GM12801 (cell line): ENCODE data around the gene SATB1.

ENCODE experiments used
- CTCF ChIP-seq: IDR thresholded peaks from one replicate; pipeline ENCODE4 v1.5.1; 2011; ENCODE audit warnings: control low read depth; ENCODE audit not compliant: insufficient read length; ENCODE audit errors: extremely low read depth

Gene SATB1

GRCh38 chr3:18308096-18308650, 117.0 kb downstream of the SATB1 start:
- TF ChIP-seq CTCF, result no peak

- no peak for TF ChIP-seq CTCF
These were observed 117.6 kb downstream of the SATB1 start for GRCh38 chr3:18307529-18307928.

- no peak for TF ChIP-seq CTCF
These were observed 122.6 kb downstream of the SATB1 start for GRCh38 chr3:18302517-18302916.

GRCh38 chr3:18301781-18302180, 123.4 kb downstream of the SATB1 start:
- TF ChIP-seq CTCF, result no peak

- no peak for TF ChIP-seq CTCF
These were observed 124.2 kb downstream of the SATB1 start for GRCh38 chr3:18300916-18301315.

GRCh38 chr3:18297126-18297525, 128.0 kb downstream of the SATB1 start:
- no peak for TF ChIP-seq CTCF
